Muscle layer of colon (tissue), 2 donors: ENCODE data around the gene FNTB.
A peak's percentile ranks its signal among the peaks of the same experiment; 100 is the strongest.

Experiments
- H3K27ac ChIP-seq: one replicate; pipeline ENCODE4 v1.7.0; 2013; ENCODE audit warnings: low read depth, mild to moderate bottlenecking, low read length, moderate library complexity
- H3K27me3 ChIP-seq, 2 donors: one replicate each; pipeline ENCODE4 v1.7.0; 2013; ENCODE audit warnings: low read length in 2 of 2, mild to moderate bottlenecking in 2 of 2; ENCODE audit not compliant: insufficient read depth in 2 of 2, control insufficient read depth in 1 of 2
- H3K36me3 ChIP-seq: one replicate; pipeline ENCODE4 v1.7.0; 2013; ENCODE audit warnings: mild to moderate bottlenecking, low read length; ENCODE audit not compliant: insufficient read depth
- H3K4me1 ChIP-seq: one replicate; pipeline ENCODE4 v1.7.0; 2013; ENCODE audit warnings: mild to moderate bottlenecking, low read length; ENCODE audit not compliant: insufficient read depth
- H3K4me3 ChIP-seq, 2 donors: one replicate each; pipeline ENCODE4 v1.7.0; 2013; ENCODE audit warnings: low read length in 2 of 2, low read depth in 1 of 2, mild to moderate bottlenecking in 1 of 2, moderate library complexity in 1 of 2
- H3K9ac ChIP-seq: one replicate; pipeline ENCODE4 v1.7.0; 2013; ENCODE audit warnings: low read length
- H3K9me3 ChIP-seq: one replicate; pipeline ENCODE4 v1.7.0; 2013; ENCODE audit warnings: mild to moderate bottlenecking, low read length
- donor health status: abdominal sarcoma.
- donor health status: Adenocarcinoma of cecum.

The FNTB gene

GRCh38 chr14:64986648-64987437 lies at the start of gene FNTB:
FNTB (plus strand) TSS chr14:64986895; CDS start chr14:64986954, 59 bp downstream.
- peak within 1 kb of the TSS; percentile 88 for H3K27ac ChIP-seq
- no peaks in the 10 kb centered on the region for H3K27me3 ChIP-seq
- H3K9me3 ChIP-seq = no peaks in the 10 kb centered on the region
- peaks cover 18% of the 10 kb centered on the region for H3K4me1 ChIP-seq
- no peaks in the 10 kb centered on the region for H3K36me3 ChIP-seq
- H3K9ac ChIP-seq = peak within 1 kb of the TSS; percentile 47
- peak within 1 kb of the TSS; percentile 55 to 77 for H3K4me3 ChIP-seq

- Histone ChIP-seq H3K9ac (no peak overlapping the region), H3K4me3 (no peak overlapping the region), H3K4me1 (no peaks in the 10 kb centered on the region), H3K27ac (no peak overlapping the region), H3K27me3 (no peaks in the 10 kb centered on the region), H3K9me3 (no peaks in the 10 kb centered on the region), H3K36me3 (peaks cover 39% of the 10 kb centered on the region)
Measured at GRCh38 chr14:64937171-64937820, 49.4 kb upstream of the FNTB start.

- no peaks in the 10 kb centered on the region for H3K4me1 ChIP-seq
- peaks cover 34% of the 10 kb centered on the region for H3K36me3 ChIP-seq
- H3K27me3 ChIP-seq = no peaks in the 10 kb centered on the region
- no peak overlapping the region for H3K4me3 ChIP-seq
- H3K9ac ChIP-seq = no peak overlapping the region
- no peak overlapping the region for H3K27ac ChIP-seq
- no peaks in the 10 kb centered on the region for H3K9me3 ChIP-seq
Measured at GRCh38 chr14:64937821-64938193, 48.9 kb upstream of the FNTB start.

- Histone ChIP-seq H3K4me3 (no peak overlapping the region), H3K9me3 (no peaks in the 10 kb centered on the region), H3K36me3 (peaks cover 26% of the 10 kb centered on the region), H3K9ac (no peak overlapping the region), H3K4me1 (no peaks in the 10 kb centered on the region), H3K27me3 (no peaks in the 10 kb centered on the region), H3K27ac (no peak overlapping the region)
Measured at GRCh38 chr14:64938972-64939816, 47.5 kb upstream of the FNTB start.

- no peak overlapping the region for H3K9ac ChIP-seq
- no peaks in the 10 kb centered on the region for H3K9me3 ChIP-seq
- H3K27me3 ChIP-seq = no peaks in the 10 kb centered on the region
- peaks cover 20% of the 10 kb centered on the region for H3K36me3 ChIP-seq
- no peaks in the 10 kb centered on the region for H3K4me1 ChIP-seq
- no peak overlapping the region for H3K27ac ChIP-seq
- no peak overlapping the region for H3K4me3 ChIP-seq
Measured at GRCh38 chr14:64939817-64940190, 46.9 kb upstream of the FNTB start.

- H3K4me1 ChIP-seq = no peaks in the 10 kb centered on the region
- peaks cover 19% of the 10 kb centered on the region for H3K36me3 ChIP-seq
- H3K27me3 ChIP-seq = no peaks in the 10 kb centered on the region
- no peak overlapping the region for H3K9ac ChIP-seq
- H3K9me3 ChIP-seq = no peaks in the 10 kb centered on the region
- H3K4me3 ChIP-seq = no peak overlapping the region
- H3K27ac ChIP-seq = no peak overlapping the region
Measured at GRCh38 chr14:64940336-64940910, 46.3 kb upstream of the FNTB start.

- Histone ChIP-seq H3K27me3 (no peaks in the 10 kb centered on the region), H3K9me3 (no peaks in the 10 kb centered on the region), H3K36me3 (peaks cover 19% of the 10 kb centered on the region), H3K9ac (no peak within 1 kb of the TSS), H3K4me3 (no peak within 1 kb of the TSS), H3K27ac (no peak within 1 kb of the TSS), H3K4me1 (no peaks in the 10 kb centered on the region)
Measured at GRCh38 chr14:64942531-64943111, 44.1 kb upstream of the FNTB start, which contains the start of gene GPX2. GPX2 (minus strand) TSS chr14:64942745; CDS start chr14:64942726, 19 bp downstream.

GRCh38 chr14:64943556-64943955 lies 43.1 kb upstream of the FNTB start:
- Histone ChIP-seq H3K4me3 (no peak overlapping the region), H3K36me3 (peaks cover 19% of the 10 kb centered on the region), H3K9me3 (no peaks in the 10 kb centered on the region), H3K27ac (no peak overlapping the region), H3K27me3 (no peaks in the 10 kb centered on the region), H3K9ac (no peak overlapping the region), H3K4me1 (no peaks in the 10 kb centered on the region)

GRCh38 chr14:64944041-64944440 lies 42.7 kb upstream of the FNTB start:
- H3K36me3 ChIP-seq = peaks cover 17% of the 10 kb centered on the region
- no peaks in the 10 kb centered on the region for H3K4me1 ChIP-seq
- H3K27ac ChIP-seq = no peak overlapping the region

GRCh38 chr14:64944861-64945260 lies 41.8 kb upstream of the FNTB start:
- Histone ChIP-seq H3K4me1 (no peaks in the 10 kb centered on the region), H3K27me3 (no peaks in the 10 kb centered on the region), H3K27ac (no peak overlapping the region), H3K9me3 (no peaks in the 10 kb centered on the region), H3K4me3 (no peak overlapping the region), H3K36me3 (peaks cover 12% of the 10 kb centered on the region), H3K9ac (no peak overlapping the region)

More at GRCh38 chr14:64944041-64944440, 42.7 kb upstream of the FNTB start:
- Histone ChIP-seq H3K4me3 (no peak overlapping the region), H3K9ac (no peak overlapping the region), H3K27me3 (no peaks in the 10 kb centered on the region), H3K9me3 (no peaks in the 10 kb centered on the region)
